DND-41 (cell line): ENCODE results near the gene RING1.
A peak's percentile ranks its signal among the peaks of the same experiment; 100 is the strongest.

Experiments used
- ATAC-seq: fragments of 200-7000 bp; cut with Tn5 transposase; 3 replicates; pipeline ENCODE4 v1.9.1; 2021; ENCODE audit warnings: low read depth; ENCODE audit not compliant: insufficient read depth
- DNase-seq: peaks from one replicate; pipeline ENCODE4 v3.0.0-alpha.2; 2020
- H2AFZ ChIP-seq: 2 replicates; pipeline ENCODE4 v1.6.0; 2012; ENCODE audit warnings: low read depth, low read length
- H3K27ac ChIP-seq: 2 replicates; pipeline ENCODE4 v1.5.1; 2012; ENCODE audit warnings: low read length, inconsistent platforms
- H3K27me3 ChIP-seq: fragments of 200-600 bp; sonication (generic); 2 replicates; pipeline ENCODE4 v1.6.0; 2012; ENCODE audit warnings: low read length, mild to moderate bottlenecking, inconsistent platforms; ENCODE audit not compliant: insufficient read depth, poor library complexity
- H3K36me3 ChIP-seq: 2 replicates; pipeline ENCODE4 v1.5.1; 2012; ENCODE audit warnings: low read length, inconsistent platforms; ENCODE audit not compliant: insufficient read depth
- H3K4me1 ChIP-seq: 2 replicates; pipeline ENCODE4 v1.5.1; 2012; ENCODE audit warnings: mild to moderate bottlenecking, low read length; ENCODE audit not compliant: insufficient read depth
- H3K4me2 ChIP-seq: 2 replicates; pipeline ENCODE4 v1.6.0; 2012; ENCODE audit warnings: mild to moderate bottlenecking, moderate library complexity, low read length, inconsistent platforms; ENCODE audit not compliant: insufficient read depth
- H3K4me3 ChIP-seq, 2 experiments: fragments of 200-600 bp in 1 of 2; shearing (Covaris generic) in 1 of 2; 2 replicates each; pipeline ENCODE4 v1.5.1; 2012 to 2016; ENCODE audit warnings: inconsistent platforms in 2 of 2, low read length in 2 of 2, mild to moderate bottlenecking in 2 of 2, low read depth in 1 of 2, moderate library complexity in 1 of 2
- H3K79me2 ChIP-seq: 2 replicates; pipeline ENCODE4 v1.6.0; 2012; ENCODE audit warnings: low read length, inconsistent platforms; ENCODE audit not compliant: insufficient read depth
- H3K9ac ChIP-seq: 2 replicates; pipeline ENCODE4 v1.6.0; 2012; ENCODE audit warnings: low read depth, mild to moderate bottlenecking, inconsistent platforms, low read length, moderate library complexity
- H3K9me3 ChIP-seq: 2 replicates; pipeline ENCODE4 v1.5.1; 2012; ENCODE audit warnings: low read length, moderate library complexity, mild to moderate bottlenecking, inconsistent platforms; ENCODE audit not compliant: insufficient read depth, severe bottlenecking
- H4K20me1 ChIP-seq: 2 replicates; pipeline ENCODE4 v1.6.0; 2012; ENCODE audit warnings: low read length; ENCODE audit not compliant: insufficient read depth
- CTCF ChIP-seq: IDR thresholded peaks from 2 replicates; pipeline ENCODE4 v1.5.1; 2012; ENCODE audit warnings: borderline replicate concordance, low read length, moderate library complexity, mild to moderate bottlenecking; ENCODE audit not compliant: poor library complexity, severe bottlenecking; ENCODE audit errors: extremely low read depth
- EZH2 ChIP-seq: IDR thresholded peaks from 3 replicates; pipeline ENCODE4 v1.6.1; 2012; ENCODE audit warnings: borderline replicate concordance, low read depth, mild to moderate bottlenecking, moderate library complexity, low read length, inconsistent platforms; ENCODE audit not compliant: severe bottlenecking

The RING1 gene

GRCh38 chr6:33204165-33204414 is 4.2 kb upstream of the RING1 start:
- H3K27me3 ChIP-seq = no peaks in the 10 kb centered on the region
- no peak for ATAC-seq
- peak overlapping the region; percentile 39; the same call in 1 of the 2 replicates for H3K27ac ChIP-seq
- peak overlapping the region; percentile 61; the same call in 1 of the 2 replicates for H3K9ac ChIP-seq
- H3K79me2 ChIP-seq = peaks cover 49% of the 10 kb centered on the region
- peaks cover 62% of the 10 kb centered on the region for H3K4me1 ChIP-seq
- peak overlapping the region; percentile 66 for H3K4me2 ChIP-seq
- peak overlapping the region in 1 of 2 experiments; percentile 60; a peak in 2 of 4 replicates for H3K4me3 ChIP-seq
- peaks cover 30% of the 10 kb centered on the region for H3K36me3 ChIP-seq
- no peak for DNase-seq
- TF ChIP-seq EZH2 = no peak
- no peak for TF ChIP-seq CTCF
- no peaks in the 10 kb centered on the region for H3K9me3 ChIP-seq
- peaks cover 8% of the 10 kb centered on the region for H4K20me1 ChIP-seq
- H2AFZ ChIP-seq = no peak overlapping the region

GRCh38 chr6:33204415-33205190 is 3.7 kb upstream of the RING1 start, which contains the start of gene HSD17B8:
Gene HSD17B8, plus strand, starts transcription at chr6:33204655. Its CDS starts 14 bp downstream, at chr6:33204669.
- ATAC-seq (peak; percentile 67), DNase-seq (peak; percentile 90)
- peaks cover 46% of the 10 kb centered on the region for H3K79me2 ChIP-seq
- H3K9me3 ChIP-seq = no peaks in the 10 kb centered on the region
- H3K27me3 ChIP-seq = no peaks in the 10 kb centered on the region
- H3K4me2 ChIP-seq = peak within 1 kb of the TSS; percentile 66
- peaks cover 7% of the 10 kb centered on the region for H4K20me1 ChIP-seq
- TF ChIP-seq EZH2 (no peak), CTCF (no peak)
- H3K4me3 ChIP-seq = peak within 1 kb of the TSS; percentile 16 to 60; a peak in 3 of 4 replicates
- H2AFZ ChIP-seq = peak within 1 kb of the TSS; percentile 64
- H3K4me1 ChIP-seq = peaks cover 62% of the 10 kb centered on the region
- peak within 1 kb of the TSS; percentile 61 for H3K9ac ChIP-seq
- H3K27ac ChIP-seq = peak within 1 kb of the TSS; percentile 59
- H3K36me3 ChIP-seq = peaks cover 33% of the 10 kb centered on the region

GRCh38 chr6:33205191-33206026 is 2.9 kb upstream of the RING1 start:
- ATAC-seq = no peak
- Histone ChIP-seq H3K27ac (peak overlapping the region; percentile 59; the same call in 1 of the 2 replicates), H3K9me3 (no peaks in the 10 kb centered on the region), H3K27me3 (no peaks in the 10 kb centered on the region), H3K79me2 (peaks cover 38% of the 10 kb centered on the region), H3K4me3 (peak overlapping the region in 1 of 2 experiments; percentile 60; a peak in 3 of 4 replicates), H3K9ac (peak overlapping the region; percentile 61), H4K20me1 (peaks cover 8% of the 10 kb centered on the region), H3K4me1 (peaks cover 65% of the 10 kb centered on the region), H2AFZ (0 out of 2 replicates have a peak overlapping the region, but pooled peaks have one; percentile 64), H3K4me2 (peak overlapping the region; percentile 66), H3K36me3 (peaks cover 41% of the 10 kb centered on the region)
- TF ChIP-seq CTCF = peak; percentile 55
- TF ChIP-seq EZH2 = no peak
- peak; percentile 32 for DNase-seq
